Keratinocyte (primary cell): Measurements from ENCODE around the gene TTR. TPM values are rescaled to one million over a fixed set of nuclear protein-coding genes. Genes with fewer than 3 reads are reported as not detected.

Experiments
- DNase-seq: peaks from one replicate; pipeline ENCODE4 v3.0.0-alpha.2; 2011; ENCODE audit warnings: low read depth, missing footprints, low spot score
- FAIRE-seq: peaks from 2 replicates; lab custom pipeline; 2011; peaks lifted over from hg19 to GRCh38; lab: Jason Lieb, UNC
- H2AFZ ChIP-seq: 2 replicates; pipeline ENCODE4 v1.6.0; 2012; ENCODE audit warnings: low read length, control low read depth, inconsistent platforms; ENCODE audit not compliant: control insufficient read depth
- H3K27ac ChIP-seq: 2 replicates; pipeline ENCODE4 v1.5.1; 2011; ENCODE audit warnings: low read length; ENCODE audit not compliant: control insufficient read depth, insufficient read depth
- H3K27me3 ChIP-seq: 3 replicates; pipeline ENCODE4 v1.6.0; 2011; ENCODE audit warnings: low read length; ENCODE audit not compliant: control insufficient read depth, insufficient read depth; ENCODE audit errors: extremely low read depth
- H3K36me3 ChIP-seq, 2 experiments: 2 replicates in 1 of 2; 3 replicates in 1 of 2; pipeline ENCODE4 v1.5.1; 2011; ENCODE audit warnings: low read length in 2 of 2, mild to moderate bottlenecking in 1 of 2; ENCODE audit not compliant: control insufficient read depth in 2 of 2, insufficient read depth in 2 of 2; ENCODE audit errors: extremely low read depth in 1 of 2
- H3K4me1 ChIP-seq: 3 replicates; pipeline ENCODE4 v1.5.1; 2011; ENCODE audit warnings: low read length; ENCODE audit not compliant: control insufficient read depth, insufficient read depth; ENCODE audit errors: extremely low read depth
- H3K4me2 ChIP-seq: 3 replicates; pipeline ENCODE4 v1.6.0; 2011; ENCODE audit warnings: low read depth, low read length; ENCODE audit not compliant: control insufficient read depth, insufficient read depth; ENCODE audit errors: extremely low read depth
- H3K4me3 ChIP-seq, 3 experiments: fragments of 200-600 bp in 1 of 3; sonication (generic) in 1 of 3; 2 replicates in 2 of 3; 3 replicates in 1 of 3; pipeline ENCODE4 v1.5.1; 2011 to 2016; ENCODE audit warnings: low read length in 3 of 3, mild to moderate bottlenecking in 3 of 3, control low read depth in 2 of 3, inconsistent platforms in 1 of 3, low read depth in 1 of 3, mixed read lengths in 1 of 3, mixed run types in 1 of 3, moderate library complexity in 1 of 3; ENCODE audit not compliant: control insufficient read depth in 2 of 3, insufficient read depth in 2 of 3; ENCODE audit errors: extremely low read depth in 1 of 3
- H3K79me2 ChIP-seq: 2 replicates; pipeline ENCODE4 v1.6.0; 2012; ENCODE audit warnings: low read length; ENCODE audit not compliant: control insufficient read depth, insufficient read depth
- H3K9ac ChIP-seq: 3 replicates; pipeline ENCODE4 v1.6.0; 2011; ENCODE audit warnings: low read length; ENCODE audit not compliant: control insufficient read depth, insufficient read depth; ENCODE audit errors: extremely low read depth
- H3K9me1 ChIP-seq: 3 replicates; pipeline ENCODE4 v1.6.0; 2011; ENCODE audit warnings: low read length; ENCODE audit not compliant: control insufficient read depth, insufficient read depth; ENCODE audit errors: extremely low read depth
- H3K9me3 ChIP-seq: 2 replicates; pipeline ENCODE4 v1.5.1; 2012; ENCODE audit warnings: low read depth, low read length; ENCODE audit not compliant: control insufficient read depth
- H4K20me1 ChIP-seq: 3 replicates; pipeline ENCODE4 v1.6.0; 2011; ENCODE audit warnings: low read length; ENCODE audit not compliant: control insufficient read depth, insufficient read depth; ENCODE audit errors: extremely low read depth
- CTCF ChIP-seq, 3 experiments: IDR thresholded peaks in 1 of 3; conservative IDR thresholded peaks in 1 of 3; optimal IDR thresholded peaks in 1 of 3; 2 replicates in 2 of 3; 3 replicates in 1 of 3; pipeline versions ENCODE3 to v1.5.1; 2011; ENCODE audit warnings: low read length in 3 of 3, mild to moderate bottlenecking in 3 of 3, moderate library complexity in 2 of 3, control low read depth in 1 of 3, inconsistent platforms in 1 of 3; ENCODE audit not compliant: insufficient read depth in 2 of 3; ENCODE audit errors: extremely low read depth in 1 of 3
- EZH2 ChIP-seq: IDR thresholded peaks from one replicate; pipeline ENCODE4 v1.6.1; 2012; ENCODE audit warnings: inconsistent platforms, mild to moderate bottlenecking, low read length, moderate library complexity
- dilution Hi-C: fragments of 300-500 bp; cut with MboI; formaldehyde crosslinking; loops from one replicate; pipeline ENCODE4 v1.7.0; 2020; ENCODE audit warnings: low sequenced_read_pairs; ENCODE audit not compliant: extremely low pct_ligation_motif_present
- polyA plus RNA-seq, 5 experiments: library from polyadenylated mRNA; depleted of rRNA in 3 of 5; stranded (reverse) in 3 of 5; stranded (forward) in 1 of 5; unstranded in 1 of 5; fragments of >200 nt; gene quantifications; 1 replicate in 1 of 5; 2 replicates in 3 of 5; 3 replicates in 1 of 5; pipeline versions ENCODE4 v1.2.1 to v1.2.3, GENCODE V29; 2011 to 2012; ENCODE audit warnings: missing spikeins in 2 of 5, low read depth in 1 of 5, low replicate concordance in 1 of 5

Gene TTR
- polyA plus RNA-seq, 1 donor (not counting 4 experiments of a cell fraction or from before 2014, with no cell fraction given) = not detected

GRCh38 chr18:31634331-31634713 lies 42.6 kb downstream of the TTR start:
- H2AFZ ChIP-seq = no peak overlapping the region
- no peak overlapping the region for H3K9ac ChIP-seq
- no peaks in the 10 kb centered on the region for H3K36me3 ChIP-seq
- no peaks in the 10 kb centered on the region for H3K27me3 ChIP-seq
- H3K79me2 ChIP-seq = no peaks in the 10 kb centered on the region
- TF ChIP-seq CTCF (optimal IDR thresholded peaks at IDR 0.05 in 1 of 3, IDR thresholded peaks at IDR 0.05 in 1 of 3, conservative IDR thresholded peaks at IDR 0.05 in 1 of 3; ENCODE audit: extremely low read depth in 1 of 3, insufficient read depth in 2 of 3, low read length in 3 of 3) (no peak), EZH2 (no peak)
- no peaks in the 10 kb centered on the region for H3K4me1 ChIP-seq
- H3K9me1 ChIP-seq = no peaks in the 10 kb centered on the region
- H4K20me1 ChIP-seq = no peaks in the 10 kb centered on the region
- FAIRE-seq (no peak), DNase-seq (no peak)
- H3K27ac ChIP-seq = no peak overlapping the region
- no peak overlapping the region for H3K4me2 ChIP-seq
- dilution Hi-C loops = no loop called here
- H3K4me3 ChIP-seq = no peak overlapping the region
- H3K9me3 ChIP-seq = no peaks in the 10 kb centered on the region

- Histone ChIP-seq H3K36me3 (no peaks in the 10 kb centered on the region), H3K4me2 (no peak overlapping the region), H3K4me3 (no peak overlapping the region), H3K9ac (no peak overlapping the region), H3K27ac (no peak overlapping the region), H3K9me3 (no peaks in the 10 kb centered on the region), H3K9me1 (no peaks in the 10 kb centered on the region), H3K27me3 (no peaks in the 10 kb centered on the region), H2AFZ (no peak overlapping the region), H3K4me1 (no peaks in the 10 kb centered on the region), H4K20me1 (no peaks in the 10 kb centered on the region), H3K79me2 (no peaks in the 10 kb centered on the region)
- DNase-seq (no peak), FAIRE-seq (no peak)
- dilution Hi-C loops = no loop called here
- TF ChIP-seq CTCF (optimal IDR thresholded peaks at IDR 0.05 in 1 of 3, IDR thresholded peaks at IDR 0.05 in 1 of 3, conservative IDR thresholded peaks at IDR 0.05 in 1 of 3; ENCODE audit: extremely low read depth in 1 of 3, insufficient read depth in 2 of 3, low read length in 3 of 3) (no peak), EZH2 (no peak)
Observed at GRCh38 chr18:31636387-31636786, 44.7 kb downstream of the TTR start.
